ENCODE results near the gene B9D2. TPM values are rescaled to one million over a fixed set of nuclear protein-coding genes. Genes with fewer than 3 reads are reported as not detected.
A peak's percentile ranks its signal among the peaks of the same experiment; 100 is the strongest.

B9D2 gene
- total RNA-seq, 1 donor from 2014 or later = 2.5 TPM

- TF ChIP-seq CTCF (IDR thresholded peaks at IDR 0.05; ENCODE audit: borderline replicate concordance) = no peak
- Histone ChIP-seq H3K36me3 (peaks cover 61% of the 10 kb centered on the region), H3K4me3 (peak overlapping the region; percentile 83), H3K9me3 (replicated peaks) (no peaks in the 10 kb centered on the region), H3K4me1 (peaks cover 67% of the 10 kb centered on the region), H3K27me3 (ENCODE audit: low read depth) (no peaks in the 10 kb centered on the region), H3K27ac (replicated peaks) (peak overlapping the region; percentile 98)
- intact Hi-C loops (cut with micrococcal nuclease) = no loop called here
- no peak for DNase-seq
Observed at GRCh38 chr19:41309180-41310032, 54.5 kb downstream of the B9D2 start.

- peaks cover 61% of the 10 kb centered on the region for H3K36me3 ChIP-seq
Observed at GRCh38 chr19:41308450-41309179, 55.3 kb downstream of the B9D2 start.

GRCh38 chr19:41307954-41308449, 55.9 kb downstream of the B9D2 start:
- Histone ChIP-seq H3K9me3 (replicated peaks) (no peaks in the 10 kb centered on the region), H3K27me3 (ENCODE audit: low read depth) (no peaks in the 10 kb centered on the region), H3K27ac (replicated peaks) (peak overlapping the region; percentile 98), H3K36me3 (peaks cover 61% of the 10 kb centered on the region), H3K4me1 (peaks cover 70% of the 10 kb centered on the region), H3K4me3 (no peak overlapping the region)
- intact Hi-C loops (cut with micrococcal nuclease) = no loop called here
- no peak for DNase-seq
- TF ChIP-seq CTCF (IDR thresholded peaks at IDR 0.05; ENCODE audit: borderline replicate concordance) = no peak

More at GRCh38 chr19:41308450-41309179, 55.3 kb downstream of the B9D2 start:
- intact Hi-C loops (cut with micrococcal nuclease) = no loop called here
- DNase-seq = peak; percentile 93
- Histone ChIP-seq H3K4me1 (peaks cover 70% of the 10 kb centered on the region), H3K4me3 (peak overlapping the region; percentile 83), H3K9me3 (replicated peaks) (no peaks in the 10 kb centered on the region), H3K27ac (replicated peaks) (peak overlapping the region; percentile 98), H3K27me3 (ENCODE audit: low read depth) (no peaks in the 10 kb centered on the region)
- TF ChIP-seq CTCF (IDR thresholded peaks at IDR 0.05; ENCODE audit: borderline replicate concordance) = peak; percentile 99

- Histone ChIP-seq H3K4me1 (peaks cover 74% of the 10 kb centered on the region), H3K36me3 (peaks cover 61% of the 10 kb centered on the region), H3K27me3 (ENCODE audit: low read depth) (no peaks in the 10 kb centered on the region), H3K4me3 (no peak overlapping the region), H3K9me3 (replicated peaks) (no peaks in the 10 kb centered on the region), H3K27ac (replicated peaks) (peak overlapping the region; percentile 98)
- TF ChIP-seq CTCF (IDR thresholded peaks at IDR 0.05; ENCODE audit: borderline replicate concordance) = no peak
- intact Hi-C loops (cut with micrococcal nuclease) = no loop called here
- DNase-seq = no peak
Observed at GRCh38 chr19:41307090-41307875, 56.7 kb downstream of the B9D2 start.

Data from left ventricle myocardium inferior (tissue), 1 donor.